ENCODE results near the gene RAD51C.
"Not testable (repeated sequence)": the region's sequence is repeated elsewhere in the genome, so short reads cannot be mapped to it uniquely, and the experiment has no call there.

Gene RAD51C

DNA sequence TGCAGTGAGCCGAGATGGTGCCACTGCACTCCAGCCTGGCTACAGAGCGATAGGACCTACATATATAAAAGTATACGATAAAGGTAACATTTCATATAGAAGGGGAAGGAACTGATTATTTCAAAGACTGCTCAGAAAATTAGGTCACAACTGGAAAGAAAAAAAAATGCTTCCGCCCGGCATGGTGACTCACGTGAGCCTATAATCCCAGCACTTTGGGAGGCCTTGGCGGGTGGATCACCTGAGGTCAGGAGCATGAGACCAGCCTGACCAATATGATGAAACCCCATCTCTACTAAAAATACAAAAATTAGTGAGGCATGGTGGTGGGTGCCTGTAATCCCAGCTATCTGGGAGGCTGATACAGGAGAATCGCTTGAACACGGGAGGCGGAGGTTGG lies 8.4 kb upstream of the RAD51C start:
- no peak for DNase-seq (ENCODE audit: low spot score)

GRCh38 chr17:58684462-58684861 lies 7.9 kb upstream of the RAD51C start:
- not testable (repeated sequence) for DNase-seq (ENCODE audit: low spot score)

- DNase-seq (ENCODE audit: low spot score) = no peak
These were observed 5.4 kb upstream of the RAD51C start for GRCh38 chr17:58686980-58687379.

DNA sequence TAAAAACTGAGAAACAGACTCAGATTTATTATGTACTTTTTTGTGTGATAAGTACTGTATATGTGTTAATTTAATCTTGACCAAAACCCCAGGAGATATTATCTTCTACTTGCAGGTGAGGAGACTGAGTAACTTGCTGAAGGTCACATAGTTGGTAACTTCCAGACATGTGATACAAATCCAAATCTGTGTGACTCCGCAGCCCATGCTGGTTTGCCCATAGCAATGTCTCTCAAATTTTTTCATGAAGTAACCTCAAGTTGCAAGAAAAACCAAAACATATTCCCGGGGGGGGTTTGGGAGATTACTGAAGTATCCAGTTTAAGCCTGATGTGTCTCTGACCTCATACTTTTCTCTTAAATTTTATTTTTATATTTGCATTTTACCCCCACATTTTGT lies 3.9 kb upstream of the RAD51C start:
- no peak for DNase-seq (ENCODE audit: low spot score)

DNA sequence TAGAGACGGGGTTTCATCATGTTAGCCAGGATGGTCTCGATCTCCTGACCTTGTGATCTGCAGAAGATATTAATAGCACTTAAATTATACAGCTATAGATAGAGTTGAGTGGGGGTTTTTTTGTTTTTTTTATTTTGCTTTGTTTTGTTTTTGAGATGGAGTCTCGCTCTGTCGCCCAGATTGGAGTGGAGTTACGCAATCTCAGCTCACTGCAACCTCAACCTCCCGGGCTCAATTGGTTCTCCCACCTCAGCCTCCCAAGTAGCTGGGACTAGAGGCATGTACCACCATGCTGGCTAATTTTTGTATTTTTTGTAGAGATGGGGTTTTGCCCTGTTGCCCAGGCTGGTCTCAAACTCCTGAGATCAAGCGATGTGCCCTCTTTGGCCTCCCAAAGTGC lies 2.4 kb upstream of the RAD51C start:
- not testable (repeated sequence) for DNase-seq (ENCODE audit: low spot score)

GRCh38 chr17:58691701-58692238 lies 632 bp upstream of the RAD51C start, which contains the start of gene TEX14:
Gene TEX14, minus strand, starts transcription at chr17:58692045. Its CDS starts 40,044 bp downstream, at chr17:58652001.
- no peak for DNase-seq (ENCODE audit: low spot score)

DNA sequence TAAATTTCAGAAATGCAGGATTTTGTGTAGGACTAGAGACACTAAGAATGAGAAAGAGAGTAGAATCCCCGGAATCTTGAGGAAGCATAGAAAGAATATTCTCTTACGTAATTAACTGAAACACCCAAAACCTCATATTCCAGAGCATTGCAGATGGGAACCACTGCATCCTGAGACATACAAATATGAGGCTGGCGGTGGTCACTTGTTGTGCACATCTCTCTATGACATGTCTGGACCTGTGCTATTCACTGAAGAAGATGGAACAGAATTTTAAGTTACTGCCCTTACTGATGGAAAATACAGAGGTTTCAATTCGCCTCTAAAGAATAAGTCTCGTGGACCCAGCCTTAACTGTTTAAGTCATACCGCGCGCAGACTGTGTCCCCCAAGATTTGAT lies 806 bp downstream of the RAD51C start:
- no peak for DNase-seq (ENCODE audit: low spot score)

DNA sequence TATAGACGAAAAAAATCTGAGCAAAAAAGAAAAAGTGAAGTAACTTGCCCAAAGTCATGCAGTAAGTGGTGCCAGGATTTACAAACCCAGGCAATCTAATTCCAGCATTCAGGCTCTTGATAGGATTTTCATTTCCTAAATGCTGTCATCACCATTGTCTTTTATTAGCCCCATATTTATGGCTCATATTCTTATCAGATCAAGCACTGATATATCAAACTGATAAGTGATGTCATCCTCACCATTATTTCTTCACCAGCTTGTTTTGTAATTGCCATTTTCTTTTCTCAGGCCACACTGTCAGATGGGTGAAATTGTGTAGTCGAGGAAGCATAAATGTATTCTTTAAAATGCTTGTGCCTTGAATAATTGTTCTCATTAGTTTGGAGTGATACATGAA lies 1.3 kb downstream of the RAD51C start:
- no peak for DNase-seq (ENCODE audit: low spot score)

GRCh38 chr17:58694302-58694701 lies 1.9 kb downstream of the RAD51C start:
- no peak for DNase-seq (ENCODE audit: low spot score)

- DNase-seq (ENCODE audit: low spot score) = peak; percentile 3
These were observed 2.4 kb downstream of the RAD51C start for GRCh38 chr17:58694826-58695225.

GRCh38 chr17:58699771-58700170 lies 7.4 kb downstream of the RAD51C start:
- DNase-seq (ENCODE audit: low spot score) = no peak

- no peak for DNase-seq (ENCODE audit: low spot score)
These were observed 9.7 kb downstream of the RAD51C start for GRCh38 chr17:58702045-58702476.

GRCh38 chr17:58702708-58703107 lies 10.3 kb downstream of the RAD51C start:
- DNase-seq (ENCODE audit: low spot score) = no peak

DNA sequence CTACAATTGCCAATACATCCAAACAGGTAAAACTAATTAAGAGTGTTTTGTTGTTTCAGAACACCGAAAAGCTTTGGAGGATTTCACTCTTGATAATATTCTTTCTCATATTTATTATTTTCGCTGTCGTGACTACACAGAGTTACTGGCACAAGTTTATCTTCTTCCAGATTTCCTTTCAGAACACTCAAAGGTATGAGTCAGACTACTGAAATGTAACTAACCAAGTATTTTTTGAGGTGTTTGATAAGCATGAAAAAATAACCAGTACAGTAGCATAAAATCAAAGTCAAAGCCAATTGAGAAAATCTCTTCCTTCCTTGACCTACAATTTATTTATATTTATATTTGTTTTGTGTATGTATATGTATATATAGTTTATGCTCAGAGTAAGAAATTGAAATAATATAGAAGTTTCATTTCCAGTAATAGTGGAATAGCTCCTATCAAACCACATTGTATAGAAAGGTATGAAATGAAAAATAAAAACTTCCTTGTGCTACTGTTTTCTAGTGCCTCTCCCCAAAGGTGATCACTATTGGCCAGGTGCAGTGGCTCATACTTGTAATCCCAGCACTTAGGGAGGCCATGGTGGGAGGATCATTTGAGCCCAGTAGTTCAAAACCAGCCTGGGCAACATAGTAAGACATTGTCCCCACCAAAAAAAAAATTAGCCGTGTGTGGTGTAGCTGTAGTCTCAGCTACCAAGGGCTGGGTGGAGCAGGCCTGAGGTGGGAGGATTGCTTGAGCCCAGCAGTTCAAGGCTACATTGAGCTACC lies 10.9 kb downstream of the RAD51C start:
- no peak for DNase-seq (ENCODE audit: low spot score)

DNA sequence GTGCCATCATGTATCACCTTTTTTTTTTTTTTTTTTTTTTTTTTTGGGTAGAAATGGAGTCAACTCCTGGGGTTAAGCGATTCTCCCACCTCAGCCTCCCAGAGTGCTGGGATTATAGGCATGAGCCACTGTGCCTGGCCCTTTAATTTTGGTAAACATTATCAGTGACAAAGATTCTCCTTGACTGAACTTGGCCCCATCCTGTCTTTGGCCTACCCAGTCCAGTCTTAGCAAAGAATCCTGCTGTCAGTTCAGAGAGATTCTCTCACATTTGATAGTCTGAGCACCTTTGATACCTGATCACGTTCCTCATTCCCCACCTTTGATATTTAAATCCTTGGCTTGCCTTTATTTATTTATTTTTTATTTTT lies 11.5 kb downstream of the RAD51C start:
- DNase-seq (ENCODE audit: low spot score) = no peak

GRCh38 chr17:58706351-58707140 lies 14.1 kb downstream of the RAD51C start:
- no peak for DNase-seq (ENCODE audit: low spot score)

DNA sequence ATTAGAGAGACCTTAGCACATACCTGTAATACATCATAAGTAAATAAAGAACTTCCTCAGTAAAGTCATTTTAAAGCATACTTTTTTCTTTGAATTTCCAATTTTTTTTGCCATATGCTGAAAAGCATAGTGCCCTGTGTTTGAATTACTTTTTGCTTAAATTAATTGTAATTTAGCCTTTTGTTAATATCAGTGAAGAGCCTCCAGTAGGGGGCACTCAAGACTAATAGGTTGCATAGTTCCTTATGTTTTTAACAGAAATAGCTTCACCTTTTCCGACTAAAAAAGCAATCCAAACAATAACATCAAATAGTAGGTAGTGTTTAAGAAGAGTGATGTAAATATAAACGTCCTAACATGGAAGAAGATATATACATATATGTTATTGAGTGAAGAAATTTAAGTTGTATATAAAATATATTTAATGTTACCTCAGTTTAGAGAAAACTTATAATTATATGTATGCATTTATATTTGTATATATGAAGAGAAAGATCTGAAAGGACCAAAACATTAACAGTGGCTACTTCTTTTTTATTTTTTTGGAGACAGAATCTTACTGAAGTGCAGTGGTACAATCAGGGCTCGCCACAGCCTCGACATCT lies 18.6 kb downstream of the RAD51C start:
- DNase-seq (ENCODE audit: low spot score) = peak; percentile 22

GRCh38 chr17:58722274-58722673 lies 29.9 kb downstream of the RAD51C start:
- DNase-seq (ENCODE audit: low spot score) = no peak

- DNase-seq (ENCODE audit: low spot score) = no peak
These were observed 30.3 kb downstream of the RAD51C start for GRCh38 chr17:58722696-58723095.

DNA sequence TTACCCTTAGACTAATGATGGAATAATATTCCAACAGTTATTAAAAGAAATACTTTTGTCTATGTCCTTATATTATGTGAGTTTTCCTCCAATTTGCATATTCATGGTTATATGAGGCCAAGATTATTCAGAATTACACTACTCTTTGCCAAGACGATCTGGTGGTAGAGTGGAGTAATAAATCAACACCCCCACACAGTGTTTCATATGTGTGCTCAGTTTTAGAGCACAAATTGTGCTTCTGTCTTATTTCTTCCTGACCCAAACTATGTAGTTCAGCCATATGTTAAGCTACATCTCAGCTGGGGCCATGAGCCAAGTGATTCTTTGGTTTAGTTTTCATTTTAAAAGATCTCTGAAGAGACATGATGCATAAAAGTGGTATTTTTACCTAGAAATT lies 36.4 kb downstream of the RAD51C start:
- peak; percentile 34 for DNase-seq (ENCODE audit: low spot score)

DNA sequence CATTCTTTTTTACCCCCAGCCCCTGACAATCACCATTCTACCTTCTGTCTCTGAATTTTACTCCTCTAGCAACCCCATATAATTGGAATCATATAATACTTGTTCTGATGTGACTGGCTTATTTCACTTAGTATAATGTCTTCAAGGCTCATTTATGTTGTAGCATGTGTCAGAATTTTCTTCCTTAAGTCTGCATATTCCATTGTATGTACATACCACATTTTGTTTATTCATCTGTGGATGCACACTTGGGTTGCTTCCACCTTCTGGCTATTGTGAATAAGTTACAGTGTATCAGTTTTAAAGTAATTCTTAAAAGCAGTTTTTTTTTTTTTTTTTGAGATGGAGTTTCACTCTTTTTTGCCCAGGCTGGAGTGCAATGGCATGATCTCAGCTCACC lies 38.5 kb downstream of the RAD51C start:
- no peak for DNase-seq (ENCODE audit: low spot score)

DNA sequence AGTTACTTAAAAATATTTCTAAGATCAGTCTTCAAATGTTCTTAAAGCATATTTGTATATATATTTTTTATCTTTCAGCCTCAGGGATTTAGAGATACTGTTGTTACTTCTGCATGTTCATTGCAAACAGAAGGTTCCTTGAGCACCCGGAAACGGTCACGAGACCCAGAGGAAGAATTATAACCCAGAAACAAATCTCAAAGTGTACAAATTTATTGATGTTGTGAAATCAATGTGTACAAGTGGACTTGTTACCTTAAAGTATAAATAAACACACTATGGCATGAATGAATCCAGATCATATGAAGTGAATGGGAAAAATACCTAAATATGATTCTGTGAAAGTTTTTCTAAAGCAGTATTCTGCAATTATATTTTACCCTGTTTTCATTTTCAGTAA lies 41.6 kb downstream of the RAD51C start:
- DNase-seq (ENCODE audit: low spot score) = no peak

DNA sequence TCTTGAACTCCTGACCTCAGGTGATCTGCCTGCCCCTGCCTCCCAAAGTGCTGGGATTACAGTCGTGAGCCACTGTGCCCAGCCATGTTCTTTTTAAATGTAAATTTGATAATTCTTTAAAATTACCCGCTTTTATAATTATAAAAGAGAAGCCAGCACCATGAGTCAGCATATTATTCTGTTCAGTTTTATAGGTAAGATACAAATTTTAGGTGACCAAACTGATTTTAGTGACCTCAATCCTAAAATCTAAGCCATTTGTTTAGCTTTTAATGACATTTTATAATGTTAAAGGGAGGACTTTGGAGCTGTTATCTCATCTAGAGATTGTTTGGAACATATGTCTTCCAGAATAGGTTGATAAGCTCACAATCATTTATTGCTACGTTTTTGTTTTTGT lies 42.4 kb downstream of the RAD51C start:
- no peak for DNase-seq (ENCODE audit: low spot score)

Data from Ammon's horn (tissue), 1 donor.